GM10248 (cell line): ENCODE data around the gene RO60.
A peak's percentile ranks its signal among the peaks of the same experiment; 100 is the strongest.

ENCODE experiments used
- CTCF ChIA-PET: fragments of 300-600 bp; sonication (Branson Sonifier 250); formaldehyde crosslinking; extraction: SDS; loops from one replicate; lab custom pipeline; 2021; ENCODE audit warnings: antibody characterized with exemption; lab: Yijun Ruan, JAX
- POLR2A ChIA-PET: fragments of 350-650 bp; sonication (Branson Sonifier 250); formaldehyde crosslinking; extraction: SDS; loops from one replicate; lab custom pipeline; 2020; ENCODE audit warnings: antibody characterized with exemption; lab: Yijun Ruan, JAX
- DNase-seq: peaks from one replicate; pipeline ENCODE4 v3.0.0; 2012; ENCODE audit errors: extremely low spot score
- TF ChIP-seq, protein P1 (sequence below): IDR thresholded peaks from 2 replicates; pipeline ENCODE4 v1.5.1; 2012; ENCODE audit warnings: mild to moderate bottlenecking, low read depth; ENCODE audit errors: extremely low read depth, missing control alignments, control extremely low read depth

RO60 gene

DNA sequence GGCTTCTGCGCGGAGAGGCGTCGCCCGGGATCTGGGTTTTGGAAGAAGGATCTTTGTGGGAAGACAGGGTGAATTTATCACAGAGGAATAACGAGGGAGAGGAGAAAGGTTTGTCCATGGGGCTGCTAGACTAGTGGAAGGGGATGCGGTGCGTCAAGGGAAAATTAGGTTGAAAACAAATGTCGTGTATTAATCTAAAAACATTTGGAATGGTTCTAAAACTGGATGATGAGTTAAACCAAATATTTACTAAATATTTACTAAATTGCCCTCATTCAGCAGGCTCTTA lies 647 bp downstream of the RO60 start:
- ChIA-PET CTCF (no interaction called here), POLR2A (no interaction called here)
- no peak for DNase-seq
- TF ChIP-seq, protein P1, sequence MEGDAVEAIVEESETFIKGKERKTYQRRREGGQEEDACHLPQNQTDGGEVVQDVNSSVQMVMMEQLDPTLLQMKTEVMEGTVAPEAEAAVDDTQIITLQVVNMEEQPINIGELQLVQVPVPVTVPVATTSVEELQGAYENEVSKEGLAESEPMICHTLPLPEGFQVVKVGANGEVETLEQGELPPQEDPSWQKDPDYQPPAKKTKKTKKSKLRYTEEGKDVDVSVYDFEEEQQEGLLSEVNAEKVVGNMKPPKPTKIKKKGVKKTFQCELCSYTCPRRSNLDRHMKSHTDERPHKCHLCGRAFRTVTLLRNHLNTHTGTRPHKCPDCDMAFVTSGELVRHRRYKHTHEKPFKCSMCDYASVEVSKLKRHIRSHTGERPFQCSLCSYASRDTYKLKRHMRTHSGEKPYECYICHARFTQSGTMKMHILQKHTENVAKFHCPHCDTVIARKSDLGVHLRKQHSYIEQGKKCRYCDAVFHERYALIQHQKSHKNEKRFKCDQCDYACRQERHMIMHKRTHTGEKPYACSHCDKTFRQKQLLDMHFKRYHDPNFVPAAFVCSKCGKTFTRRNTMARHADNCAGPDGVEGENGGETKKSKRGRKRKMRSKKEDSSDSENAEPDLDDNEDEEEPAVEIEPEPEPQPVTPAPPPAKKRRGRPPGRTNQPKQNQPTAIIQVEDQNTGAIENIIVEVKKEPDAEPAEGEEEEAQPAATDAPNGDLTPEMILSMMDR, result no peak

DNA sequence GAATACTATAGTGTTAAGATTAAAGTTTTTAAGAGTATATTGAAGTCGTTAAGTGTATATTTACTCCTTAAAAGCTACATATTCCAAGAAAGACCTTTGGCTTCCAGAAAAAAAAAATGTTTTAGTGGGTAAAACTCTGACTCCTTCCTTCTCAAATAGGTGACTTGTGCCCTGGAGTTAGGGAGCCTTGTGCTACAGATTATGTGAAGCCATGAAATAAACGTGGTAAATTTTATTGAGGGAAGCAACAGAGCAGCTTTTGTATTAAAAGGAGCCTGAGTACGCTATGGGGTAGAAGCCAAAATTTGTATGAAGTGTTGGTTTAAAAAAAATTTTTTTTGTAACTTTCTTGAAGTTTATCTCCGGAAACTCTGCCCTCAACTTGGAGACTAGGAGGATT lies 994 bp downstream of the RO60 start:
- DNase-seq, result no peak
- ChIA-PET CTCF (no interaction called here), POLR2A (no interaction called here)
- TF ChIP-seq, protein P1, result no peak

DNA sequence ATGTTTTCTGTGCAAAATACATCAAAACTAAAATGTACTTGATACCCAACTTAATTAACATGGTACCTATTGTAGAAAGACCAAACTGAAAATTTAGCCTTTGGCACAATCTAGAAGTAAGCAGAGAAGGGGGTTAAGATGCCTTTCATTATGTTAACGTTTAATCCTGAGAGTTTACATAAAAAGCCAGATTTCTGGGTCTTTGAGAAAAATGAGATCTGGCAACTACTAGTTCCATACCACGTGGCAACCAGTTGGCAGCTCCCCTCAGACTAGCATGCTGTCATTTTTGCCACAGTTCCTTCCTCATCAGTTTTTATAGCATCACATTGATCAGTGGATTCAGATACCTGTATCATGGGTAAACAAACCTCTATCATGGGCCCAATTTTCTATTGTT lies 1.5 kb downstream of the RO60 start:
- ChIA-PET CTCF (no interaction called here), POLR2A (no interaction called here)
- DNase-seq, result peak; percentile 11
- TF ChIP-seq, protein P1, result no peak

DNA sequence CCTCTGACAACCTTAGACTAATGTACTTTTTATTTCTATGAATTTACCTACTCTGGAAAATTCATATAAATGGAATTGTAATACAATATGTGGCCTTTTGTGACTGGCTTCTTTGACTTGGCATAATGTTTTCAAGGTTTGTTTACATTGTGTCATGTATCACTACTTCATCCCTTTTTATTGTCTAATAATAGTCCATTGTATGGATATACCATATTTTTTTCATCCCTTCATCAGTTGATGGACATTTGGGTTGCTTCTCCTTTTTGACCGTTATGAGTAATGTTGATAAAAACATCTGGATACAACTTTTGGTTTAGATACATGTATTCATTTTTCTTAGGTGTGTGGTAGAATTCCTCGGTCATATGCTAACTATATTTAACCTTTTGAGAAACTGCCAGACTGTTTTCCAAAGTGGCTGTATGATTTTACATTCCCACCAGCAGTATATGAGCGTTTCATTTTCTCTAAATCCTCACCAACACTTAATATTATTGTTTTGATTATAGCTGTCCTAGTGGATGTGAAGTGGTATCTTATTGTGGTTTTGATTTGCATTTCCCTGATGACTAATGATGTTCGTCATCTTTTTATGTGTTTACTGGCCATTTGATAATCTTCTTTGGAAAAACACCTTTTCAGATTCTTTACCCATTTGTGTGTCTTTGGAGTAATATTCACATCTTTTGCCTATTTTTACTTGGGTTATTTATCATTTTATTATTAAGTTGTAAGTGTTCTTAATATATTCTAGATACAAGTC lies 3.5 kb downstream of the RO60 start:
- DNase-seq, result no peak
- POLR2A ChIA-PET, result no interaction called here
- CTCF ChIA-PET, result interaction anchor here (1.1 to 1.5 kb wide), 2 partner anchors 19 to 60 kb away, joined by 3 read pairs; no protein-coding TSS in a partner anchor
- TF ChIP-seq, protein P1, result no peak

DNA sequence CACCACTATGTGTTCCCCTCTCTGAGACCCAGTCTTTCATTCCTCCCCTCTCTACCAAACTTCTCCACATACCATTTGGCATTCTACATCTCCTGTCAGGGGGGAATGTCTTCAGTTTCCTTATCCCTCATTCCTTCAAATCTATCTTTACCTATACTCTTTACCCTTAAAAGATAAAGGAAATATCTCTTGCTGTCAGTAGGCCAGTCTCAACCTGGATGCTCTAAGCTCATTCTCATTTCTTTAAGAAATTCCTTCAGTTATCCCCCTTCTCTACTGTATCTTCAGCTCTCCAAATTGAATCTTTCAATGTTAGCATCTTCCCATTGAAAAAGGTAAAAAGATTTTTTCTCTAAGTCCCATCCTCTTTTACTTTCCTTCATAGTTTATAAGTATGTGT lies 6.5 kb downstream of the RO60 start:
- CTCF ChIA-PET, result interaction anchor here (0.8 to 1.1 kb wide), 2 partner anchors 35 to 57 kb away, joined by 3 to 4 read pairs; partner anchors contain the start of gene CDC73
- DNase-seq, result no peak
- TF ChIP-seq, protein P1, result no peak
- POLR2A ChIA-PET, result no interaction called here

DNA sequence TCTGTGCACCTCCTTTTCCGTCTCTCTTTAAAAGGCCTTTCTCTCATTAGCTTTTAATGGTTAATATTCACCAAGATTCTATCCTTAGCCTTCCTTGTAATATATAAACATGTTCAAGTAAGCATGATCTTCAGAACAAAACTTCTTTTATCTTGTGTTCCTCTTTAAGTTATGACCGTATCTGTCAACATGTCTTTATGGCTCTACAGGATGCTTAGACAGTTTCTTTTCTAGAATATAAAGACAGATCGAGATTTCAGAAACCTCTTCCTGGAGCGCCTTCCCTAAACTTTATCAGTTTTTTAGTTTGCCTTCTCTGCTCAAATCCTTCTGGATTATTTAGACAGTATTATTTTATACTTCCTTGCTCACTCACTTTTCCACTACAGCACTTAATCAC lies 7.2 kb downstream of the RO60 start:
- no peak for DNase-seq
- POLR2A ChIA-PET, result interaction anchor here (1.4 kb wide), 1 partner anchor 39 kb away, joined by 5 read pairs; the partner anchor contains the start of gene GLRX2
- CTCF ChIA-PET, result interaction anchor here (0.8 to 1.1 kb wide), 2 partner anchors 35 to 56 kb away, joined by 3 to 4 read pairs; partner anchors contain the start of gene CDC73
- TF ChIP-seq, protein P1, result no peak
